Measurements from ENCODE around the gene SLC22A9. TPM values are rescaled to one million over a fixed set of nuclear protein-coding genes. Genes with fewer than 3 reads are reported as not detected.
"Not testable (repeated sequence)": the region's sequence is repeated elsewhere in the genome, so short reads cannot be mapped to it uniquely, and the experiment has no call there.

Gene SLC22A9
- total RNA-seq, 1 donor from 2014 or later, result not detected

DNA sequence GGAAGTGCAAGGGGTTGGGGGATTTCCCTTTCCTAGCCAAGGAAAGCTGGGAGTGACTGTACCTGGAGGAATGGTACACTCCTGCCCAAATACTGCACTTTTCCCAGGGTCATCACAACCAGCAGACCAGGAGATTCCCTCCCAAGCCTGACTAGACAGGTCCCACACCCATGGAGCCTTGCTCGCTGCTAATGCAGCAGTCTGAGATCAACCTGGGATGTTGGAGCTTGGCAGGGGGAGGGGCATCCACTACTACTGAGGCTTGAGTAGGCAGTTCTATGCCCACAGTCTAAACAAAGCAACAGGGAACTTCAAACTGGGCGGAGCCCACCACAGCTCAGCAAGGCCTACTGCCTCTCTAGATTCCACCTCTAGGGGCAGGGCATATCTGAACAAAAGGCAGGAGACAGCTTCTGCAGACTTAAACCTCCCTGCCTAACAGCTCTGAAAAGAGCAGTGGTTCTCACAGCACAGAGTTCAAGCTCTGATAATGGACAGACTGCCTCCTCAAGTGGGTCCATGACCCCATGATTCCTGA lies 58.5 kb downstream of the SLC22A9 start:
- no peak for DNase-seq (ENCODE audit: low read depth, low spot score)
- TF ChIP-seq, protein P1, sequence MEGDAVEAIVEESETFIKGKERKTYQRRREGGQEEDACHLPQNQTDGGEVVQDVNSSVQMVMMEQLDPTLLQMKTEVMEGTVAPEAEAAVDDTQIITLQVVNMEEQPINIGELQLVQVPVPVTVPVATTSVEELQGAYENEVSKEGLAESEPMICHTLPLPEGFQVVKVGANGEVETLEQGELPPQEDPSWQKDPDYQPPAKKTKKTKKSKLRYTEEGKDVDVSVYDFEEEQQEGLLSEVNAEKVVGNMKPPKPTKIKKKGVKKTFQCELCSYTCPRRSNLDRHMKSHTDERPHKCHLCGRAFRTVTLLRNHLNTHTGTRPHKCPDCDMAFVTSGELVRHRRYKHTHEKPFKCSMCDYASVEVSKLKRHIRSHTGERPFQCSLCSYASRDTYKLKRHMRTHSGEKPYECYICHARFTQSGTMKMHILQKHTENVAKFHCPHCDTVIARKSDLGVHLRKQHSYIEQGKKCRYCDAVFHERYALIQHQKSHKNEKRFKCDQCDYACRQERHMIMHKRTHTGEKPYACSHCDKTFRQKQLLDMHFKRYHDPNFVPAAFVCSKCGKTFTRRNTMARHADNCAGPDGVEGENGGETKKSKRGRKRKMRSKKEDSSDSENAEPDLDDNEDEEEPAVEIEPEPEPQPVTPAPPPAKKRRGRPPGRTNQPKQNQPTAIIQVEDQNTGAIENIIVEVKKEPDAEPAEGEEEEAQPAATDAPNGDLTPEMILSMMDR (conservative IDR thresholded peaks at IDR 0.05), result no peak
- Mint-ChIP-seq H3K36me3 (ENCODE audit: low read depth) (peaks cover 4% of the 10 kb centered on the region), H3K4me3 (no peak overlapping the region), H3K27me3 (ENCODE audit: low read depth) (peaks cover 24% of the 10 kb centered on the region), H3K27ac (ENCODE audit: unreplicated experiment) (no peak overlapping the region), H3K4me1 (no peaks in the 10 kb centered on the region), H3K9me3 (peaks cover 4% of the 10 kb centered on the region)

DNA sequence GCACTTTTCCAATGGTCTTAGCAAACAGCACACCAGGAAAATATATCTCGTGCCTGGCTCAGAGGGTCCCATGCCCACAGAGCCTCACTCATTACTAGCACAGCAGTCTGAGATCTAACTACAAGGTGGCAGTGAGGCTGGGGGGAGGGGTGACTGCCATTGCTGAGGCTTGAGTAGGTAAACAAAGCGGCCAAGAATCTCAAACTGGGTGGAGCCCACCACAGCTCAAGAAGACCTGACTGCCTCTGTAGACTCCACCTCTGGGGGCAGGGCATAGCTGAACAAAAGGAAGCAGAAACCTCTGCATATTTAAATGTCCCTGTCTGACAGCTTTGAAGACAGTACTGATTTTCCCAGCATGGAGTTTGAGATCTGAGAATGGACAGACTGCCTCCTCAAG lies 61.1 kb downstream of the SLC22A9 start:
- not testable (repeated sequence) for H3K4me1 Mint-ChIP-seq; H3K36me3 Mint-ChIP-seq (ENCODE audit: low read depth); H3K27ac Mint-ChIP-seq (ENCODE audit: unreplicated experiment); DNase-seq (ENCODE audit: low read depth, low spot score); H3K4me3 Mint-ChIP-seq; H3K9me3 Mint-ChIP-seq
- H3K27me3 Mint-ChIP-seq (ENCODE audit: low read depth), result peaks cover 38% of the 10 kb centered on the region

DNA sequence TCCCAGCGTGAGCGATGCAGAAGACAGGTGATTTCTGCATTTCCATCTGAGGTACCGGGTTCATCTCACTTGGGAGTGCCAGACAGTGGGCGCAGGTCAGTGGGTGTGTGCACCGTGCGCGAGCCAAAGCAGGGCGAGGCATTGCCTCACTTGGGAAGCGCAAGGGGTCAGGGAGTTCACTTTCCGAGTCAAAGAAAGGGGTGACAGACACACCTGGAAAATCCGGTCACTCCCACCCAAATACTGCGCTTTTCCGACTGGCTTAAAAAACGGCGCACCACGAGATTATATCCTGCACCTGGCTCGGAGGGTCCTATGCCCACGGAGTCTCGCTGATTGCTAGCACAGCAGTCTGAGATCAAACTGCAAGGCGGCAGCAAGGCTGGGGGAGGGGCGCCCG lies 65.8 kb downstream of the SLC22A9 start:
- H3K4me1 Mint-ChIP-seq; H3K4me3 Mint-ChIP-seq; DNase-seq (ENCODE audit: low read depth, low spot score); H3K36me3 Mint-ChIP-seq (ENCODE audit: low read depth); H3K27ac Mint-ChIP-seq (ENCODE audit: unreplicated experiment); H3K9me3 Mint-ChIP-seq: not testable (repeated sequence)
- H3K27me3 Mint-ChIP-seq (ENCODE audit: low read depth), result peaks cover 33% of the 10 kb centered on the region

DNA sequence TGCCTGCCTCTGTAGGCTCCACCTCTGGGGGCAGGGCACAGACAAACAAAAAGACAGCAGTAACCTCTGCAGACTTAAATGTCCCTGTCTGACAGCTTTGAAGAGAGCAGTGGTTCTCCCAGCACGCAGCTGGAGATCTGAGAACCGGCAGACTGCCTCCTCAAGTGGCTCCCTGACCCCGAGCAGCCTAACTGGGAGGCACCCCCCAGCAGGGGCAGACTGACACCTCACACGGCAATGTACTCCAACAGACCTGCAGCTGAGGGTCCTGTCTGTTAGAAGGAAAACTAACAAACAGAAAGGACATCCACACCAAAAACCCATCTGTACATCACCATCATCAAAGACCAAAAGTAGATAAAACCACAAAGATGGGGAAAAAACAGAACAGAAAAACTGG lies 66.2 kb downstream of the SLC22A9 start:
- peaks cover 33% of the 10 kb centered on the region for H3K27me3 Mint-ChIP-seq (ENCODE audit: low read depth)
- H3K9me3 Mint-ChIP-seq; DNase-seq (ENCODE audit: low read depth, low spot score); H3K4me1 Mint-ChIP-seq; H3K4me3 Mint-ChIP-seq; H3K36me3 Mint-ChIP-seq (ENCODE audit: low read depth); H3K27ac Mint-ChIP-seq (ENCODE audit: unreplicated experiment): not testable (repeated sequence)

DNA sequence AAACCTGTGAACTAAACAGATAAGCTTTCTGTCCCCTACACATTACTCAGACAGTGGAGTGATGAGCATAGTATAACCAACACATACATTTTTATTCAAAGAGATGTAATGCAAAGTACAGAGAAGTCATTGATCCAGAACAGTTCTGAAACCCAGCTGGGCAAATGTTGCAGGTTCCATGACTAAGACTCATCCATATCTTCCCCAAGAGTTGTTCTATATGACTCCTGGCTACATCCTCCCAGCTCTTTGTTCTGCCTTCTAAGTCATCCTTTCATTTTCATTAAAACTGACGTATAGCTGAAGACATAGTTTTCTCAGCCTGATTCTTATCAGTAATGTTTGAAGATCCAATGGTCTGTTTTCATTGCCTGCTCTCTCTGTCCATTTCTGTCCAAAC lies 74.1 kb downstream of the SLC22A9 start:
- TF ChIP-seq, protein P1 (conservative IDR thresholded peaks at IDR 0.05), result no peak

DNA sequence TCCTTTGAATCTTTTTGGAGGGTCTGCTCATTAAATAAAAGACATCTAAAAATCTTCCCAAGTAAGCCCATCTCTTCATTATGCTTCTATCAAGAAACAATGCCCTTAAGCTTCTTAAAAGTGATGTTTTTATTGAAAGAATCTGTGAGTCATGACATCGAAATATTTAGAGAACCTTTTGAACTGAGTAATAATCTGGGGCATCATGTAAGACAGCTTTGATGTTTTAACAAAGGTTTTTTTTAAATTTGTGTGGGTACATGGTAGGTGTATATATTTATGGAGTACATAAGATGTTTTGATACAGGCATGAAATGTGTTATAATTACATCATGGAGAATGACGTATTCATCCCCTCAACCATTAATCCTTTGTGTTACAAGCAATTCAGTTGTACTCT lies 74.6 kb downstream of the SLC22A9 start:
- no peaks in the 10 kb centered on the region for H3K36me3 Mint-ChIP-seq (ENCODE audit: low read depth)
- TF ChIP-seq, protein P1 (conservative IDR thresholded peaks at IDR 0.05), result no peak
- peaks cover 43% of the 10 kb centered on the region for H3K27me3 Mint-ChIP-seq (ENCODE audit: low read depth)
- no peaks in the 10 kb centered on the region for H3K4me1 Mint-ChIP-seq
- DNase-seq (ENCODE audit: low read depth, low spot score), result no peak
- no peak overlapping the region for H3K4me3 Mint-ChIP-seq
- H3K9me3 Mint-ChIP-seq, result peaks cover 2% of the 10 kb centered on the region
- H3K27ac Mint-ChIP-seq (ENCODE audit: unreplicated experiment), result no peak overlapping the region

More for the DNA sequence above, 74.1 kb downstream of the SLC22A9 start:
- Mint-ChIP-seq H3K4me1 (no peaks in the 10 kb centered on the region), H3K4me3 (no peak overlapping the region), H3K27ac (ENCODE audit: unreplicated experiment) (no peak overlapping the region), H3K9me3 (peaks cover 2% of the 10 kb centered on the region), H3K27me3 (ENCODE audit: low read depth) (peaks cover 42% of the 10 kb centered on the region), H3K36me3 (ENCODE audit: low read depth) (no peaks in the 10 kb centered on the region)
- DNase-seq (ENCODE audit: low read depth, low spot score), result no peak

DNA sequence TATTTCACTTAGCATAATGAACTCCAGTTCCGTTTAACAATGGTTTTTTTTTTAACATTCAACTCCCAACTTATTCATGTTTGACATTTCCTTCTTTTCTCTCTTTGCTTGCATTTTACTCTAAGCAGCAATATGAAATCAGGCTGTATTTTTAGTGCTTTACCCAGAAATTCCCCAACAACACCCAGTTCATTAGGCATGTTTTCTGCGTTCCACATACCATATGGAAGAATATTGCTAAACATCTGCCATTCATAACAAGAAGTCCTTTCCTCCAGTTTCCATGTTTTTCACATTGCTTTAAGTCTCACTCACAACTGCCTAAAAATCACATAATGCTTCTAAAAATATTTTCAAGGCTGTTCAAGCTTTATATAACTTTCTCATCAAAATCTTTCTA lies 75.5 kb downstream of the SLC22A9 start:
- TF ChIP-seq, protein P1 (conservative IDR thresholded peaks at IDR 0.05), result no peak
- no peak for DNase-seq (ENCODE audit: low read depth, low spot score)
- no peaks in the 10 kb centered on the region for H3K4me1 Mint-ChIP-seq
- no peak overlapping the region for H3K27ac Mint-ChIP-seq (ENCODE audit: unreplicated experiment)
- H3K9me3 Mint-ChIP-seq, result peaks cover 2% of the 10 kb centered on the region
- no peak overlapping the region for H3K4me3 Mint-ChIP-seq
- no peaks in the 10 kb centered on the region for H3K36me3 Mint-ChIP-seq (ENCODE audit: low read depth)
- peaks cover 47% of the 10 kb centered on the region for H3K27me3 Mint-ChIP-seq (ENCODE audit: low read depth)
